ENCODE data around the gene CFAP57.

CFAP57 gene

DNA sequence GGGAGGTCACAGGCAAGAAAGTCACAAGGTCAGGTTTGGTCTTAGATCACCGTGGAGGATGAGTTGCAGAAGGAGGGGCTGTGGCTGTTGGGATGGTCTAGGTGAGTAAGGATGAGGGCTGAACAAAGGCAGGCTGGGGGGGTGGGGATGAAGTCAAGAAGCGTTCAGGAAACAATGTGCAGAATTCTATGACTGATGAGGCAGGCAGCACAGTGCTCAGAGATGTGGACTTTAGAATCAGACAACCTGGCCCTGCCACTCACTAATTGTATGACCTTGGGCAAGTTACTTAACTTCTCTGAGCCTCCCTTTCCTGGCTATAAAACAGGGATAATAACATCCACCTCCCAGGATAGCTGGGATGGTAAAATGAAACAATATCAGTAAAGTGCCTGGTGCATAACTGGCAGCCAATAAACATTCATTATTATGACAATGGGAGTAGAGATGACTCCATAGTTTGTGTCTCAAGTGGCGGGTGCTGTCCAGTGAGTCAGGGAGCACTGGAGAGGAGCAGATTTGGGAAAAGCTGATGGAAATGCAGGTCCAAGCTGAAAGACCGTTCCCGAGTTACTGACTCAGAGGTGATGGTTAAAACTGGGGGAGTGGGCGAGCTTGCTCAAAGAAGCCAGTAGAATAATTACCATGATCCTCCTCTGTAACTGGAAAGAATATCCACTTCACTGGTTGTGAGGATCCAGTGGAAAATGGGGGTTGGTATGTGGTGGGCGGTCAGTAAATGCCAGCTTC, 130.8 kb downstream of the CFAP57 start:
- no peak for DNase-seq

DNA sequence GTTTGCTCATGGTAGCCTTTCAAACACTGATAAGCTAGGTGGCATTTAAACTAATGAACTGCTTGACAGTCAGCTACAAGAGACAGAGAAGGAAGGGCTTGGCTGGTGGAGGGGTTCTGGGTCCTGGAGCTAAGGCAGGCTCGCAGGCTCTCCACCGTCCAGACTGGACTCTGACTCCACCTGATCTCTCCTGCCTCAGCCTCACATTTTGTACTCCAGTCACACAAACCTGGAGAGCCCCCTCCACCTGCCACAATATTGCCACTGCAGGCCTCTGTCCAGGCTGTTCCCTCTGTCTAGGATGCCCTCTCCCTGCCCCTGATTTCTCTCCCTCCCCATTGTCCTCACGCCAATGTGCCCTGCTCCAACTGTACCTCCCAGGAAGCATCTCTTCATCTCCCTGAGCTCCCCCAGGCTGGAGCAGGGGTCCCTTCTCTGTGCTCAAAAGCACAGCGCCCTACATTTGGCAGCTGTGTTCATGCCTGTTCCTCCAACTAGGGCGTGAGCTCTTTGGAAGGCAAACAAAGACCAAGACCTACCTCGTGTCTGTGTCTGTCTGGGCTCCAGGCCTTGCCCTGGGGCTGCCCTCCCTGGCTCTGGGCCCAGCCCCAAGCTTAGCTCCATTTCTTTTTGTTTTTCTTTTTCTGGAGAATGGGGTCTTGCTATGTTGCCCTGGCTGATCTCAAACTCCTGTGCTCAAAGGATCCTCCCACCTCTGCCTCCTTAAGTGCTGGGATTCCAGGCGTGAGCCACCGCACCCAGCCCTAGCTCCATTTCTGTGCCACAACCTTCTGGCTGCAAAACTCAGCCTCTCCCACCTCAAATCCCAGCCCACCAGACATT, 131.6 kb downstream of the CFAP57 start:
- no peak for DNase-seq

Data from bone marrow (tissue), 2 donors.